Right lobe of liver (tissue), 6 donors: ENCODE results near the gene TMEM271. TPM values are rescaled to one million over a fixed set of nuclear protein-coding genes. Genes with fewer than 3 reads are reported as not detected.

ENCODE experiments used
- ATAC-seq, 4 donors: fragments of 200-7000 bp; cut with Tn5 transposase; one replicate each; pipeline ENCODE4 v1.9.1; 2020; ENCODE audit warnings: mild to moderate bottlenecking in 4 of 4, moderate library complexity in 4 of 4
- DNase-seq, 3 donors: peaks; one replicate each; pipeline ENCODE4 v3.0.0-alpha.2; 2020
- H3K27ac ChIP-seq, 3 donors: fragments of 200-600 bp; one replicate each; pipeline ENCODE4 v1.8.0; 2022
- H3K27me3 ChIP-seq, 2 donors: fragments of 200-600 bp; one replicate each; pipeline ENCODE4 v1.8.0; 2022
- H3K36me3 ChIP-seq, 4 donors: fragments of 200-600 bp; sonication (generic) in 1 of 4; one replicate each; pipeline versions ENCODE4 v1.5.1 to v1.8.0; 2017 to 2022; ENCODE audit warnings: control low read depth in 1 of 4
- H3K4me1 ChIP-seq, 4 donors: fragments of 200-600 bp; sonication (generic) in 1 of 4; one replicate each; pipeline versions ENCODE4 v1.5.1 to v1.8.0; 2017 to 2022; ENCODE audit warnings: control low read depth in 1 of 4
- H3K4me3 ChIP-seq, 3 donors: fragments of 200-600 bp; one replicate each; pipeline ENCODE4 v1.8.0; 2022
- H3K9me3 ChIP-seq, 4 donors: fragments of 200-600 bp; sonication (generic) in 1 of 4; one replicate each; pipeline versions ENCODE4 v1.5.1 to v1.8.0; 2017 to 2022; ENCODE audit warnings: control low read depth in 1 of 4
- POLR2A ChIP-seq: fragments of 450-650 bp; IDR thresholded peaks from one replicate; pipeline ENCODE4 v1.6.1; 2017; ENCODE audit warnings: antibody characterized with exemption, mild to moderate bottlenecking
- WGBS: methylation state at CpG from one replicate; pipeline ENCODE4 v1.1.6; 2018; ENCODE audit warnings: low coverage, low lambda C conversion rate; ENCODE audit not compliant: insufficient coverage; ENCODE audit errors: missing lambda C conversion rate; 5-methylcytosine and 5-hydroxymethylcytosine counted together
- intact Hi-C, 2 donors: fragments of 100-400 bp; cut with DNase I; formaldehyde crosslinking; loops; one replicate each; pipeline versions ENCODE4 v1.11.2 to v1.14.1; 2022
- total RNA-seq, 6 experiments: library from RNA; depleted of rRNA in 2 of 6; stranded (reverse); fragments of >200 nt in 2 of 6; fragmentation: NEBNext Ultra II Directional in 3 of 6; extraction: Animal tissue kit (Norgen Biotek cat#: 25700) in 3 of 6; gene quantifications; one replicate each; pipeline versions ENCODE4 v1.1.0 to v1.2.4, GENCODE V29; 2016 to 2023
- TF ChIP-seq, protein P1 (sequence below), 4 donors: fragments of 200-600 bp in 3 of 4; fragments of 450-650 bp in 1 of 4; IDR thresholded peaks; one replicate each; pipeline versions ENCODE4 v1.5.1 to v1.8.0; 2016 to 2022; ENCODE audit warnings: antibody characterized with exemption in 4 of 4, mild to moderate bottlenecking in 2 of 4
- donor health status: DM: no; HTN: yes; CAD: no.
- donor health status: DM: no; HTN: no; CAD: no.
- donor health status: DM: no; HTN: no; CAD: no.
- donor health status: DM: no; HTN: yes; CAD: no.
- donor health status: DM: no; HTN: yes; CAD: no.

The TMEM271 gene
- total RNA-seq, 6 experiments from 2014 or later: not detected

GRCh38 chr4:620201-620600 is 44.1 kb upstream of the TMEM271 start:
- WGBS: 43% methylated on average over 1 of the region's 11 CpGs
- TF ChIP-seq POLR2A: no peak
- TF ChIP-seq, protein P1, sequence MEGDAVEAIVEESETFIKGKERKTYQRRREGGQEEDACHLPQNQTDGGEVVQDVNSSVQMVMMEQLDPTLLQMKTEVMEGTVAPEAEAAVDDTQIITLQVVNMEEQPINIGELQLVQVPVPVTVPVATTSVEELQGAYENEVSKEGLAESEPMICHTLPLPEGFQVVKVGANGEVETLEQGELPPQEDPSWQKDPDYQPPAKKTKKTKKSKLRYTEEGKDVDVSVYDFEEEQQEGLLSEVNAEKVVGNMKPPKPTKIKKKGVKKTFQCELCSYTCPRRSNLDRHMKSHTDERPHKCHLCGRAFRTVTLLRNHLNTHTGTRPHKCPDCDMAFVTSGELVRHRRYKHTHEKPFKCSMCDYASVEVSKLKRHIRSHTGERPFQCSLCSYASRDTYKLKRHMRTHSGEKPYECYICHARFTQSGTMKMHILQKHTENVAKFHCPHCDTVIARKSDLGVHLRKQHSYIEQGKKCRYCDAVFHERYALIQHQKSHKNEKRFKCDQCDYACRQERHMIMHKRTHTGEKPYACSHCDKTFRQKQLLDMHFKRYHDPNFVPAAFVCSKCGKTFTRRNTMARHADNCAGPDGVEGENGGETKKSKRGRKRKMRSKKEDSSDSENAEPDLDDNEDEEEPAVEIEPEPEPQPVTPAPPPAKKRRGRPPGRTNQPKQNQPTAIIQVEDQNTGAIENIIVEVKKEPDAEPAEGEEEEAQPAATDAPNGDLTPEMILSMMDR (IDR thresholded peaks at IDR 0.05): no peak
- peak in 2 of 3 donors; percentile 15 to 35 for DNase-seq
- Histone ChIP-seq H3K4me1 (no peaks in the 10 kb centered on the region), H3K4me3 (no peak overlapping the region), H3K27ac (no peak overlapping the region), H3K27me3 (no peaks in the 10 kb centered on the region), H3K36me3 (no peaks in the 10 kb centered on the region), H3K9me3 (no peaks in the 10 kb centered on the region)
- intact Hi-C loops: no loop called here
- no peak for ATAC-seq

DNA sequence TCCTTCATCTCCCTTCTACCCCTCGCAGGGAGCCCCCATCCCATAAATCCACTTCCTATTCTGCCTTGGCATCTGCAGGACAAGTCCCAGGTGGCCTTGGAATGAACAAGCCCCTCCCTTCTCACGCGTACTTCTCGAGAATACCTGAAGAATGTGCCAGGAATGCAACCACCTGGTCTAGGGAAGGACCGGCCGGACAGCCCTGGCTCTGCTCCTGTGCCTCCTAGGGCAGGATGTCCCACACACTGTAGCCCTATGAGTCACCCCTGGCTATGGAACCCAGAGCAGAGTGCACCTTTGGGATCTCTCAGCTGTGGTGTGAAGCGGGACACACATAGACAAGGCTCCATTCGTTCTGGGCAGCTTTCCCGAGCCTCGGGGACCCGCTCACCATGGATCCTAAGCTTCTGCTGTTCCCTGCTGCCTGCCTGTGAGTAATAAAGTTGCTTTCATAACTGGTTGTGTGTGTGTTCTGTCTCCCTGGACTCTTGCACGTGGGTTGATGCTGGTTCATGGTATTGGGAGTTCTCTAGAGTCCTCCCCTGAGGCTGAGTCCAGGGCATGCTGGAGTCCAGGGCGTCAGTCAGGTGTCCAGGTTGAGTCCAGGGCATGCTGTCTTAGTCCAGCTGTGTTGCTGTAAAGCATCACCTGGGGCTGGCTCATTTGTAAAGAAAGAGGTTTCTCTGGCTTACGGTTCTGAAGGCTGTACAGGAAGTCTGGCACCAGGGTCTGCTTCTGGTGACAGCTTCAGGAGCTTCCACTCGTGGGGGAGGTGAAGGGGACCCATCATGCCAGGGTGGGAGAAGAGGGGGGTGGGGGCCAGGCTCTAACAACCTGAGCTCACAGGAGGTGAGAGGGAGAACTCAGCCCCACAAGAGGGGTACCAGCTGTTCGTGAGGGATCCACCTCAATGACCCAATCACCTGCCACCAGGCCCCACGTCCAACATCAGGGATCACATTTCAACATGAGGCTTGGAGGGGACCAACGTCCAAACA is 41.8 kb upstream of the TMEM271 start:
- no peaks in the 10 kb centered on the region for H3K4me1 ChIP-seq
- no peaks in the 10 kb centered on the region for H3K27me3 ChIP-seq
- WGBS: 36% methylated on average over 6 of the region's 18 CpGs
- DNase-seq (peak in 1 of 3 donors; percentile 37), ATAC-seq (peak in 1 of 4 donors; percentile 11)
- H3K36me3 ChIP-seq: no peaks in the 10 kb centered on the region
- intact Hi-C loops: no loop called here
- no peak overlapping the region for H3K27ac ChIP-seq
- no peaks in the 10 kb centered on the region for H3K9me3 ChIP-seq
- H3K4me3 ChIP-seq: no peak overlapping the region
- TF ChIP-seq, protein P1 (IDR thresholded peaks at IDR 0.05): no peak
- TF ChIP-seq POLR2A: no peak

DNA sequence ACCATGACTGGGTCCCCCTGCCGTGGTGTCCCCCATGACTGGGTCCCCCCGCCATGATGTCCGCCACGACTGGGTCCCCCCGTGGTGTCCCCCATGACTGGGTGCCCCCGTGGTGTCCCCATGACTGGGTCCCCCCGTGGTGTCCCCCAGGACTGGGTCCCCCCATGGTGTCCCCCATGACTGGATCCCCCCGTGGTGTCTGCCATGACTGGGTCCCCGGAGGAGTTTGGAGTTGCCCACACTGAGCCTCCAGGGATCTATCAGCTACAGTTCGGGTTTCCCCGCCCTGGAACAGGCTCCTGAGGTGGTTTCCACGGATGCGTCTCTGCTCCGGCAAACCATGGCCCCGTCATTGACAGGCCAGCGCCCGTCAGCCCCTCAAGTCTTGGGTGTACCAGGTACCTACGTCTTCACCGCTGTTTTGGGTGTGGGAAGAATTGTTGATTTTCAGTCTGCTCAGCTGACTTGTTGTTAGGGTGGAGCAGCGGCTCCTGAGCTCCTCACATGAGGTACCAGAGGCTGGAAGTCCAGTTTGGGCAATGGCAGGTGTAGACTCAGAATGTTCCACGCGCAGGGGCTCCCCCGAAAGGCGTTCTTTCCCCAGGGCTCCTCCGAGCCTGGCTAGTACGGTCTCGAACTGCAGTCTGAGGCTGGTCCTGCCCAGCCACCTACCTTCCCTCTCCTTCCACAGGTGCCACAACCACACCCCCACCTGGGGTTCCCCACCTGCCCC is 41.0 kb upstream of the TMEM271 start:
- no peak overlapping the region for H3K4me3 ChIP-seq
- no peaks in the 10 kb centered on the region for H3K36me3 ChIP-seq
- intact Hi-C loops: no loop called here
- TF ChIP-seq, protein P1 (IDR thresholded peaks at IDR 0.05): no peak
- TF ChIP-seq POLR2A: no peak
- H3K4me1 ChIP-seq: no peaks in the 10 kb centered on the region
- peak in 1 of 4 donors; percentile 11 for ATAC-seq
- H3K9me3 ChIP-seq: no peaks in the 10 kb centered on the region
- H3K27ac ChIP-seq: no peak overlapping the region
- DNase-seq: peak in 1 of 3 donors; percentile 25
- H3K27me3 ChIP-seq: no peaks in the 10 kb centered on the region
- 71% methylated on average over 8 of the region's 27 CpGs for WGBS

DNA sequence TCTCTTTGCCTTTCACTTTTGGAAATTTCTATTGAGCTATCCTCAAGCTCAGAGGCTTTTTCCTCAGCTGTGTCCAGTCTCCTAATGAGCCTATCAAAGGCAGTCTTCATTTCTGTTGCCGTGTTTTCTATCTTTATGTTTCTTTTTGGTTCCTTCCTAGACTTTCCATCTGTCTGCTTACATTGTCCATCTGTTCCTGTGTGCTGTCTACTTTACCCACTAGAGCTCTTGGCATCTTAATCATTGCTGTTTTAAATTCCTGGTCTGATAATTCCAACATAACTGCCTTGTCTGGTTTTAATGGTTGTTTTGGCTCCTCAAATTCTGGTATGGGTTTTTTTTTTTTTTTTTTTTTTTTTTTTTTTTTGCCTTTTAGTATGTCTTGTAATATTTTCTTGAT is 40.0 kb upstream of the TMEM271 start:
- Histone ChIP-seq H3K27ac (no peak overlapping the region), H3K36me3 (no peaks in the 10 kb centered on the region), H3K4me3 (no peak overlapping the region), H3K9me3 (no peaks in the 10 kb centered on the region), H3K27me3 (no peaks in the 10 kb centered on the region), H3K4me1 (no peaks in the 10 kb centered on the region)
- TF ChIP-seq POLR2A: no peak
- TF ChIP-seq, protein P1 (IDR thresholded peaks at IDR 0.05): no peak
- DNase-seq (no peak), ATAC-seq (no peak)
- intact Hi-C loops: no loop called here
- WGBS: 83% methylated on average over 1 of the region's 1 CpG
